GM19372 (cell line): ENCODE results near the gene LRWD1.
A peak's percentile ranks its signal among the peaks of the same experiment; 100 is the strongest.
"Not testable (repeated sequence)": the region's sequence is repeated elsewhere in the genome, so short reads cannot be mapped to it uniquely, and the experiment has no call there.

Source experiments
- ATAC-seq: cut with Tn5 transposase; IDR thresholded peaks from one replicate; pipeline ENCODE4 v1.9.1; 2021; ENCODE audit warnings: mild to moderate bottlenecking, low read depth, moderate library complexity; ENCODE audit not compliant: unreplicated experiment

LRWD1 gene

GRCh38 chr7:102439963-102440795 is 24.6 kb upstream of the LRWD1 start:
- no peak for ATAC-seq

DNA sequence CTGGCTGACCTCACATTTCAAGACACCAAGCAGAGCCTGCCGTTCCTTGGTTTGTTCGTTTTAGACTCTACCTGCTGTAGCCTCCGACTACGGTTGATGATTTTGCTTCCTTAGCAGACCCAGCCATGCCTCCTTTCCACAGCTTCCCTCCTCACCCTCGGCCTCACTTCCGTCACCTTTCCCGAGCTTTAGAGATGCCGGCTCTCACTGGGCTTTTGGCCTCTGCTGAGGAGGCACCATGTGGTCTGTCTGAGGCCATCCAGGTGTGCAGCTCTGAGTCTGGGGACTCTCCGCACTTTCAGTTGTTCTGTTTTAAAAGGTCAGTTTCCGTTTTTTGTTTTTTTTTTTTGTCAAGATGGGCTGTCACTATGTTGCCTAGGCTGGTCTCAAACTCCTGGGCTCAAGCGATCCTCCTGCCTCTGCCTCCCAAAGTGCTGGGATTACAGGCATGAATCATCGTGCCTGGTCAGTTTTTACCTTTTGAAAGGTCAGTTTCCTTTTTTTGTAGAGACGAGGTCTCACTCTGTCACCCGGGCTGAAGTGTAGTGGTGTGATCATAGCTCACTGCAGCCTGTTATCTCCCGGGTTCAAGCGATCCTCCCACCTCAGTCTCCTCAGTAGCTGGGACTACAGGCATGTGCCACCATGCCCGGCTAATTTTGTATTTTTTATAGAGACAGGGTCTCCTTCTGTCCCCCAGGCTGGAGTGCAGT is 19.7 kb upstream of the LRWD1 start:
- ATAC-seq: peak; percentile 32

DNA sequence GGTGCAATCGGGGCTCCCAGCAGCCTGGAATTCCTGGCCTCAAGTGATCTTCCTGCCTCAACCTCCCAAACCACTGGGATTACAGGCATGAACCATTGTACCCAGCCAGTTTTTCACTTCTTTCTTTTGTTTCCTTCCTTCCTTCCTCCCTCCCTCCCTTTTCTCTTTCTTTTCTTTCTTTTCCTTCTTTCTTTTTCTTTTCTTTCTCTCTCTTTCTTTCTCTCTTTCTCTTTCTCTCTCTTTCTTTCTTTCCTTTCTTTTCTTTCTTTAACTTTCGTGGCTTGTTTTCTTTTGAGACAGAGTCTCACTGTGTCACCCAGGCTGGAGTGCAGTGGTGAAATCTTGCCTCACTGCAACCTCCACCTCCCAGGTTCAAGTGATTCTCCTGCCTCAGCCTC is 19.1 kb upstream of the LRWD1 start:
- ATAC-seq: no peak

GRCh38 chr7:102446387-102447156 is 18.2 kb upstream of the LRWD1 start:
- ATAC-seq: no peak

DNA sequence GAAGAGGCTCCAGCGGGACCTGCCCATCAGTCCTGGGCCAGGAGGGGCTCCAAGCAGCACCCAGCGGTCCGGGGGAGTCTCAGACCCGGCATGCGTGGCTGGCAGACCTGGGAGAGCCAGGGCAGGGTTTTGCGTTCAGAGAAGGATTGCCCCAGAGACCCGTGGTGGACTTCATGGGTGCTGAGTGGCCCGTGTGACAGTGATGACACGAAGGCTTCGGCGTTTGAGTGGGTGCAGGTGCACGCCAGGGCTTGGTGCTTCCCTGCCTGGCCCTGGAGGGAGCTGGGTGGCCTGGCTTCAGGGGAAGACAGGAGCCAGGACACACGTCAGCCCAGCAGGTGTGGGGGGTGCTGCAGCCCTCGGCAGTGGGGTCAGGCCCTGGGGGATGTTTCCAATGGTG is 17.5 kb upstream of the LRWD1 start:
- no peak for ATAC-seq

DNA sequence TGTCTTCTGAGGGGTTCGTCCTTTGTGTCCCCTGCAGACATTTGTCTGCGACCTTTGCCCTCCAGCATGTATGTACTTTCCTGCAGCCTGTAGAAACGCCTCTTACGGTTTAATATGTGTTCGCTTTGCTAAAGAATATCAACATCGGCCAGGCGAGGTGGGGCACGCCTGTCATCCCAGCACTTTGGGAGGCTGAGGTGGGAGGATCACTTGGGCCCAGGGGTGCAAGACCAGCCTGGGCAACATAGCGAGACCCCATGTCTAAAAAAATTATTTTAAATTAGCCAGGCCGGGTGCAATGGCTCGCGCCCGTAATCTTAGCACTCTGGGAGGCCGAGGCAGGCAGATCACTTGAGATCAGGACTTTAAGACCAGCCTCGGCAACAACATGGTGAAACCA is 15.6 kb upstream of the LRWD1 start:
- no peak for ATAC-seq

GRCh38 chr7:102450242-102450641 is 14.5 kb upstream of the LRWD1 start:
- ATAC-seq: no peak

DNA sequence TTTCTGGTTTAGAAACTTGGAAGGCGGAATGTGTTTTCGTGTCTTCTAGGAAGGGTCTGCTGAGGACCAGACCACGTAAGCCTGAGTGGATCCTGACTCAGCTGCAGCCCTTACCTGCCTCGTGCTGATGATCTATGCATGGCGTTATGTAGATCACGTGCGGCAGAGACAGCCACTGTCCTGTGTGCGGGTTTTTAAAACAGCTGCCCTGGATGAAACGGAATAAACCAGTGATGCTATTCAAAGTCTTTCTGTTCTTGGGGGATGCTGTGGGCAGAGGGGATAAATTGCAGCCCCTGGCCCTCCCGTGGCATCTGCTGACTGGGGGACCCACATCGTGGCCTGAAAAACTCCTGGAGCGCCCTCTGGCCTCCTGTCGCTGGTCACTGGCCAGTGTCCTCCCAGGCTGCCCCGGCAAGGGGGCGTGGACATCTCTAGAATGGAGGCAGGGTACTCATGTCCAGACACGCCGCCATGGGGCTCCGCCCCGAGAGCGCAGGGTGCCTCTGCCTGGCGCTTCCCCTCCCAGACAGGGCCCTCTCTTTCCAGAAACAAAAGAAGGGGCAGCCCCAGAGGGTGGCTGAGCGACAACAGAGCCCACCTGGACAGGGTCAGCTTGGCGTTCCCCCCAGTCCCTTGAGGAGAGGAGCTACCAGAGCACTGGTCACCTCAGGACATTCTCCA is 13.3 kb upstream of the LRWD1 start:
- no peak for ATAC-seq

- ATAC-seq: no peak
Observed at GRCh38 chr7:102452451-102452850, 12.3 kb upstream of the LRWD1 start.

- no peak for ATAC-seq
Observed at GRCh38 chr7:102453319-102453718, 11.5 kb upstream of the LRWD1 start.

DNA sequence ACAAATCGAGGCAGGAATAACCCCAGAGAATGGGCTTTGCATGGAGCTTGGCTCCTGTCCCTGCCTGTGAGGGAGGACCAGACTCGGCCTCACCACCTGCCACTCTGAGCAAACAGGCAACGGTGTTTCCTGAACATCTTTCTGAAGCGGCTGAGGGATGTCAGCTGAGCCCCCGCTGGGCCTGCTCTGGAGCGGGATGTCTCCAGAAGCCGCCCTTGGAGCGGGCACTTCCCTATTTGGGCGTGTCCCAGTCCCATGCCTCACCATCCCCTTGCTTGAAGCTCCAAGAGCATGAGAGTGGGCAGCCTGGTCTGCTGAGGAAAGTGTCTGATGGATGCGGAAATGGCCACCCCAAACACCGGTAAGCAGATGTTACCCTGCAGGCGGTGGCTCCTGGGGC is 10.3 kb upstream of the LRWD1 start:
- no peak for ATAC-seq

- not testable (repeated sequence) for ATAC-seq
Observed at GRCh38 chr7:102454932-102455331, 9.9 kb upstream of the LRWD1 start.

- ATAC-seq: no peak
Observed at GRCh38 chr7:102455596-102455995, 9.2 kb upstream of the LRWD1 start.

- ATAC-seq: no peak
Observed at GRCh38 chr7:102456327-102456726, 8.5 kb upstream of the LRWD1 start.

DNA sequence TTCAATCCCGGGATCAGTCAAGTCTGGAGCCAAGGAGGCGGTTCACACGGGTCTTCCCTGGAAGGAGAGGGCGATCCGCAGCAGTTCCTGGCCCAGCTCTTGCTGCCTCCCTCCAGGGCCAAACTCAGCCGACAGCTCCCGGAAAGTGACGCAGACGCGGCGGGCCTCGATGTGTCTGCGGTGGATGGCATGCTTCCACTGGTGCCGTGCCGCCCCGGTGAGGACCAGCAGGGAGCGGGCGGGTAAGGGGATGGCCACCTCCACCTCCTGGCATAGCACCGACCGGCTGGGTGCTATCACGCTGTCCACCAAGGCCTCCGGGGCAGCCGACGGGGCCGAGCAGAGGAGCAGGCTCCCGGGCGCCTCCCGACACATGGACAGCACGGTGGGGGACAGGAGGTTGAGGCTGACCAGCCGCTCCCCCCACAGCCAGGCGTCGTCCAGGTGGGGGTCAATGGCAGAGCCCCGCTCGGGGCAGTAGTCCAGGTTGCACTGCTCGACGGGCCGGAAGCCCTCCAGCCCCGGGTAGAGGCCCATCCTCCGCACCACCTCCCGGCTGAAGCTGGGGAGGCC is 7.3 kb upstream of the LRWD1 start:
- ATAC-seq: no peak

DNA sequence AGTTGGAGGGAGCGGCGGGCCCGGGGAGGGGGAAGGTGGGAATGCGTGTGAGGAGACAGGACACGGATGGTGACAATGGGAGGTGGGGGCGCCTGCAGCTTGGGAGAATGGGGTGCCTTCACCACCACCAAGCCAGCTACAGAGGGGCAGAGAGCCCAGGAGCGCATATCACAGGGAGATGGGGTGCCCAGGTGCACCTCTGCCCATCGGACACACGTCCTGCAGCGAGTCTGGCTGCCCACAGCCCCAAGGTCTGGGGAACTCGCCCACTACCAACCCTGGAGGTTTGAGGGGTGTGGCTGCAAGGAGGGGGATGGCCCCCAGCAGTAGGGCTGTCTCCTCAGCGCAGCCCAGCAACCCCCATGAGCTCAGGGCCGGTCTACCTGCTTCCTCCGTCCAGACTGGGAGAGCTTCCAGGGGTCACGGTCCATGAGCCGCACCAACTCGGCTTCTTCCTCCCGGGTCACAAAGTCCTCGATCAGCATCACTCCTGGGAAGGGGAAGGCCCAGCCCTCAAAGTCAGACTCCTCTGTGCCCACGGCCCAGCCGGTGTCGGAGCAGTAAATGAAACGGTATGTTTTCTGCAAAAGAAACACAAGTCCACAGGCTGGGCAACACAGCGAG is 5.5 kb upstream of the LRWD1 start:
- no peak for ATAC-seq

DNA sequence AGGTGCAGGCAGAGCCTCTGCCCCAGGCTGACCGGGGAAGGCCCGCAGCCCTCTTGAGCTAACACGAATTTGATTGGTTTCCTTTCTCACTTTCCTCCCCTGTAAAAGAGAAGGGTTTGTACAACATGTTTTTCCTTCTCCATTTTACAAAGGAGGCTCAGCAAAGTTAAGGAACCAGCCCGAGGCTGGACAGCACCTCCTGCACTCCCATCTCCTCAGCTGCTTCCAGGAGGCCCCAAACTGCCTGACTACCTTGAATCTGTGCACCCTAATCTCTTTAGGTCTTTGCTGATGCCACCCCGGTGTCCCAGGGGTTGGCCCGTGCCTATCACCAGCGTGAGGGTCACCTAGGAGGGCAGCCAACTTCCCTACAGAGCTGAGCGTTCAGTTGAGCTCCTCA is 4.3 kb upstream of the LRWD1 start:
- ATAC-seq: no peak

GRCh38 chr7:102463841-102464576 is 775 bp upstream of the LRWD1 start:
- ATAC-seq: no peak

- no peak for ATAC-seq
Observed at GRCh38 chr7:102466097-102466496, 1.3 kb downstream of the LRWD1 start.
